RPMI7951 (cell line): Measurements from ENCODE around the gene PPL. TPM values are rescaled to one million over a fixed set of nuclear protein-coding genes. Genes with fewer than 3 reads are reported as not detected.

ENCODE experiments used
- DNase-seq: peaks from one replicate; pipeline ENCODE4 v3.0.0-alpha.2; 2012; ENCODE audit warnings: low read depth
- total RNA-seq: library from RNA; depleted of rRNA; stranded (reverse); fragments of >200 nt; shearing (Covaris generic); gene quantifications from 2 replicates; pipeline ENCODE4 v1.2.3, GENCODE V29; 2014

Gene PPL
- total RNA-seq, 1 experiment from 2014 or later, result 0.12 TPM

DNA sequence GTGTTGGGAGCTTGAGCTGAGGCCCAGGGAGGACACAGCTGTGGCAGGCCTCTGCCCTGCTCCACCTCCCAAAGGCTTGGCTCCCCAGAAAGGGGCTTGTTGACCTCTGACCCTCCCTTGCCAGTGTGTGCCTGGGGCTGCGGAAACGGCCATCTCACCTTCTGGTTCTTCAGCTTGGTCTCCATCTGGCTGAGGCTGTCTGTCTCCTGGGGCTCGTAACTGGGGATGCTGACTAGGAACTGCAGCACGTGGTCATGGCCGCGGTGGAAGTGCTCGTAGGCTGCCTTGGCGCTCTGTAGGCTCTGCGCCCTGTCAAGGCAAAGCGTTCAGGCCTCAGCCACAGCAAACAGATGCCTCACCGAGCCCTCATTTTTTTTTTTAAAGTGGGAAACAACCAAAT, 46.9 kb downstream of the PPL start:
- no peak for DNase-seq

DNA sequence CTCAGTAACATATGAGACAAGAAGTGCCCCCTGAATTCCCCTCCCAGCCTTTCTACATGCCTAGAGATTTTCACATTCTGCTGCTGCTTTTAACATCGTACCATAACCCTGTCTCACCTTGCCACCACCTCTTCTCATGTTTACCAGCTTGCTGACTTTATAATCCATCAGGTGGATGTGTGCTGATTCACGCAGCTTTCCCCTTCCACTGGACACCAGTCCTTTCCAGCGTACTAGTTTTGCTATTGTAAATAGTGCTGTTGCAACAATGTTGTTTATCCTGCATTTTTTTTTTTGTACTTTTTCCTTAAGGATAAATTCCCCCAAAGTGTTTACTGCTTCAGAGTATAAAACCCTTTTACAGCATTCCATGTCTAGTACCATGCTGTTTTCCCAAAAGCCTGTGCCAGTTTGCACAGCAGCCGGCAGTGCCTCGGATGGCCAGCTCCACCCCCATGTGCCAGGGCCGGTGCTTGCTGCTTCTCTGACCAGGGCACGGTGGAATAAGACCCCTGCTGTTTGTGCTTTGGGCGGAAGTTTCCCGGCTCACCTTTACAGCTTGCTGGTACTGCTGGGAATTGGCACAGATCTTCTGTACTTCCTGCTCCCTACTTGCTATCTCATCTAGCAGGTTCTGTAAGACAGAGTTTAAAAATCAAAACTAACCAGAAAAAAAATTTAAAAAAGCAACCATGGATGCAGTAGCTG, 48.4 kb downstream of the PPL start:
- DNase-seq, result no peak

DNA sequence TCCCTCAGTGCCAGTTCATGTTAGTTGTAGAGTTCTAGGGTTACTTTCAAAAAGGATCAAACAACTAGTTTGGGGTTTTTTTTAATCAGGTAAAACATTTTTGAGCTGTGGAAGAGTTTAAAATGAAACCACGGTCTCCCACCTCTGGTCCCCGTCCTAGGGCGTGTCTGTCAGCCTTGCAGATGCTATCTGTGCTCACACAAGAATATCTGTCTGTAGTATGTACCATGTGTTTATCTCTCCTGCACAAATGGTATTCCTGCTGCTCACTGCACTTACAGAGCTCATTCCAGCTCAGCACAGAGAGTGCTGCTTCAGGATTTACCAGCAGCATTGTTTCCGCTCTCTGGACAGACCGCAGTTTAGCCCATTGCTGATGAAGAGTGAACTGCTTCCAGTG, 50.8 kb downstream of the PPL start:
- DNase-seq, result no peak

DNA sequence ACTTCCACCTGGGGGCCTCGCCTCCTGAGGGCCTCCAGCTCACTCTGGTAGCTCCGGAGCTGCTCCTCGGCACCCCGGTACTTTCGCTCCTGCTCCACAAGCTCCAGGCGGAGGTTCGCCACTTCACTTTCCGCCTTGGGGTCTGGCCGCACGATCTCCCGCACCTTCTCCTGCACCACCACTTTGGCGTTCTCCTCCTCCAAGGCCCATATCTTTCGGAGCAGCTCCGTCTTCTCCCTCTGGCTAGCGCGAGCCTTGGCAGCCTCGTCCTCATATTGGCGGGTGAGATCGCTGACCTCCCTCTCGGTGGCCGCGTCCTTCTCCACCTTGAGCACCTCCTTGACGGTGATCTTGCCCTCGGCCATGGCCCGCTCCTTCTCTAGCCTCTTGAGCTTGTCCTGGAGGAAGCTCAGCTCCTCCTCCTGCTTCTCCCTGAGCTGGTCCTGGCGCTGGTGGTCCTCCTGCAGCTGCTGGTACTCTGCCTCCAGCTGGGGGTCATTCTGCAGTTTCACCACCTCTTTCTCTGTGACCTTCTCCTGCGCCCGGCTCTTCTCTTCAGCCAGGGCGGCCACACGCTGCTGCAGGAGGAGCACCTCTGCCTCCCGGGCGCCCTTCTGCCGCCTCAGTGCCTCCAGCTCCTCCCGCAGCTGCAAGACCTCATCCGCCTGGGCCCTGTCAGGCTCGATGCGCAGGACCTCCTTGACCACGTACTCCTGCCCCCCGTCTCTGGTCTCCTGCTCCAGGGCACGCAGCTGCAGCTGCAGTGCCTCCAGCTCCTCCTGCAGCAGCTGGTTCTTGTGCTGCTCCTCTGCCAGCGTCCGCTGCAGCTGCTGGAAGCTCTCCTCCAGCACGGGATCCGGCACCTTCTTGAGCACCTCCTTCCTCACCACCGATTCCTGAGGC, 51.7 kb downstream of the PPL start:
- no peak for DNase-seq

DNA sequence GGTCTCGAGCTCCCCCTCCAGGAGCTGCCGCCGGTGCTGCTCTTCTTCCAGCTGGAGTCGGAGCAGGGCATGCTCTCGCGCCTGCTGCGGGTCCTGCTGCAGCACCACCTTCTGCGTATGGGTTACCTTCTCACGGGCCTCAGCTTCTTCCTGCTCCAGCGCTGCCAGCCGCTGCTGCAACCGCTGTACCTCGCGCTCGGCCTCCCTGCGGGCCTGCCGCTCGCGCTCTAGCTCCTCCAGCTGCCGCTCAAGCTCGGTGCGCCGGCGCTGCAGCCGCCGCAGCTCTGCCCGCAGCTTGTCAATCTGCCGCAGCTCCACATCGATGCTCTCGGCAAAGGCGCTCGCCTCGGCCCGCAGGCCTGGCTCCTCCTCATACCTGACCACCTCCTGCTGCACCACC, 52.7 kb downstream of the PPL start:
- no peak for DNase-seq

DNA sequence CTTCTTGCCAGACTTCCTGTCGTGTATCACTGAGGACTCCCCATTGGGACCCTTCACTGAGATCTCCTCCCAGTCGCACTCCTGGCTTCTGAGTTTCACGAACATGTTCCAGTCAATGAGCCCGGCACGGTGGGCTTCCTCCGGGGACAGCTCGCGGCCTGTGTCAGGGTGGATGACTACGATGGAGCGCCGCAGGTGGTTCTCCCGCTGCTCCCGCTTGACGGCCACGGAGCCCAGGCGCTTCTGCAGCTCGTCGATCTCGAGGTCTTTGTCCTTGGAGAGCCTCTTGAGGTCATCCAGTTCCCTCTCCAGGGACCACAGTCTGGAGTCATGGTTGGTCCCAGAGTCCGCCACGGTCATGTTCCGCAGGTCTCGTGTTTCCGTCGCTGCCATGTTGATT, 53.4 kb downstream of the PPL start:
- no peak for DNase-seq

DNA sequence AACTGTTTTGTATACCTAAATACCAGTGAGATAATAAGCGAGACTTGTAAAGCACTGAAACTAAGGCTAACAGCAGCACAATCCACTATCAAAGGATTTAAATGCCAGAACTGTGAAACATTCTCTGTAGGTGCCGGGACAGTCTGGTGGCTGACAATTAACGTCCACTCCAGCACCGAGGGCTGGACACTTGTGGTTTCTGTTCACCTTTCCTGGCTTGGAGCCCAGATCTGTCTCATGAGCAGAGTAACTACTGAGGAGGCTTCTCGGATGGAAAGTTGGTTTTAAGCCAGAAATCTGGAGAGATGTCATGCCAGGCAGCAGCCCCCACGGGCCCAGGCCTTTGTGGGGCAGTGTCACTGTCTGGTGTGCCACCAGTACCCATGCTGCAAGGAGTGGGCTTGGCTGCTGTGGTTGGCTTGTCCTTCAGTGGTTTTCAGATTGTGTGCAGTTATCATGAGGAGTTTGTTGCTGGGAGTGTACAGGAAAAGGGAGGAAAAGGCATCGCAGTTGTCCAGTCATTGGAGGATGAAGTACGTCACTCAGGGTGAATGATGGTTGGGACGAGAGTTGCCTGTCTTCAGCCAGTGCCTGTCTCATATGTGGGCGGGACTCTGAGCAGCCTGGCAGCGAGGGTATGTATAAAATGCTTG, 54.2 kb downstream of the PPL start:
- peak; percentile 80 for DNase-seq

DNA sequence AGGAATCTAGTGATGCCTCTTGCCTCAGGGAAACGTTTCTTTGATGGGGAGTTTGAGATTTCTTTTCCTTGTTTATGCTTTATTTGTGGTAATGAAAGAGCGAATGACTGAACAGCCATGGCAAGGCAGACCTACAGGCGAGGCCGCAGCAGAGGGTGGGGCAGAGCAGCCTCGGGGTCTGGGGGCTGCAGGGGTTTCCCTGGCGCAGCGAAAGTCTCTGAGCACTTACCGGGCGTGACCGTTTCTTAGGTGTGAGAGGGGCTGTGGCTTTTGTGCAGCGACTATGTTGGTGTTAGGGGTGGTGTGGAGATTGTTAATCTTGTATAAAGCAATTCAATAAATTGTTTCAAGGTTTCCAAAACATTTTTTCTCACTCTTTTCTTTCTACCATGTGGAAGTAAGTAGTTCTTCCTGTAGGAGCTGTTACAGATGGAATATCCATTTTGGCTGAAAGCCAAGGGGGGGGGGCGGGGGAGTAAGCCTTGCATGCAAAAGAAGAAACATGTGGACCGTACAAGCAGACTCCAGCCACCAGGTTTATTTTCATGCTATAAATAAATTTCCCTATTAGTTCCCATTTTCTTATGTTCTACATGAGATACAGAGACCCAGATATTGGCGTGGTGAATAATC, 54.8 kb downstream of the PPL start:
- peak; percentile 59 for DNase-seq

DNA sequence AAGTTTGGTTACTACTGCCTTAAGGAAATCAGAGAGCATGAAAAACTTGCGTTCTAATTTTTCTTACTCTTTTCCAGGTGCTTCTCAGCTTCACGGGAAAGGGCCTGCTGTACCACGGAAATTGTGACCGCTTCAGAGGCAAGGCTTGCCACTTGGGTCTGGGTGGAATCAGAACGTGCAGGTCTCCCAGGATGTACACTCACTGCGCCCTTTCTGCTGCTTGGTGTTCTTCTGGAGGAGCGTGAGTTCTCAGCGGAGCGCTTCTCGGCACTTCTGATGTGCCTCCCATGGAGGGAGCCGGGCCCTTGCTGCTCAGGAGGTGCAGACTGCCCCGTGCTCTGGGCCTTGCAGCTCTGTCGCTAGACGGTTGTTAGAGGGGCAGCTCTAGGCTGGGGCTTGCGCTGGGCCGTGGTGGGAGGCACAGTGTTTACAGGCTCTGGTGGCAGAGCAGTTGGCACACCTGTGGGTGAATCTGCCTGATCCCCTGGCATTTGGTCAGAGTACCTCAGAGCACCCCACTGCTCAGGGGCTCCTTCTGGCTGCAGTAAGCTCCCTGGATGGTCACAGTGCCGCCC, 56.9 kb downstream of the PPL start:
- DNase-seq, result no peak

DNA sequence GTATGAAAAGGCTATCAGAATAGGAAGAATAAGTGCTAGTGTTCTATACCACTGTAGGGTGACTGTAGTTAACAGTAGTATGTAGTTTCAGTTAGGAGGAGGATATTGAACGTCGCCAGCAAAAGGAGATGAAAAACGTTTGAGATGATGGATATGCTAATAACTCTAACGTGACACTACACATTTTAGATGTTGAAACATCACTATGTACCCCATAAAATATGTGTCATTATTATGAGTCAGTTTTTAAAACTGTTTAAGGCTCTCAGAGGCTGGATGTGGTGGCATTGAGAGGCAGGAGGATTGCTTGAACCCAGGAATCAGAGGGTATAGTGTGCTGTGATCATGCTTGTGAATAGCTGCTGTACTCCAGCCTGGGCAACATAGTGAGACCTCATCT, 57.9 kb downstream of the PPL start:
- DNase-seq, result no peak

DNA sequence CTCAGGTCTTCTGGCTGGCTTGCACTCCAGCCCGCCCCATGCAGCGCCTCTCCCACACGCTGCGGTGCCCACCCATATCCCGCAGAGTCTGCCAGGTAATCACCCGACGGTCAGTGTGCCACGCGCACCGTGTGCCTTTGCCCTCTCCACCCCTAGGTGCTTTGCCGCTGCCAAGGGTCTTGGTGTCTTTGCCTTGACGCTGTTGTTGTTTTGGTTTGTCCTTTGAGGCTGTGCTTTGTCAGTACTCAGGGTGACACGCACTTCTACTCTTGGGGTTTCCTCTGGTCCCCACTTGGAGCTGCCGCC, 59.6 kb downstream of the PPL start:
- DNase-seq, result no peak

DNA sequence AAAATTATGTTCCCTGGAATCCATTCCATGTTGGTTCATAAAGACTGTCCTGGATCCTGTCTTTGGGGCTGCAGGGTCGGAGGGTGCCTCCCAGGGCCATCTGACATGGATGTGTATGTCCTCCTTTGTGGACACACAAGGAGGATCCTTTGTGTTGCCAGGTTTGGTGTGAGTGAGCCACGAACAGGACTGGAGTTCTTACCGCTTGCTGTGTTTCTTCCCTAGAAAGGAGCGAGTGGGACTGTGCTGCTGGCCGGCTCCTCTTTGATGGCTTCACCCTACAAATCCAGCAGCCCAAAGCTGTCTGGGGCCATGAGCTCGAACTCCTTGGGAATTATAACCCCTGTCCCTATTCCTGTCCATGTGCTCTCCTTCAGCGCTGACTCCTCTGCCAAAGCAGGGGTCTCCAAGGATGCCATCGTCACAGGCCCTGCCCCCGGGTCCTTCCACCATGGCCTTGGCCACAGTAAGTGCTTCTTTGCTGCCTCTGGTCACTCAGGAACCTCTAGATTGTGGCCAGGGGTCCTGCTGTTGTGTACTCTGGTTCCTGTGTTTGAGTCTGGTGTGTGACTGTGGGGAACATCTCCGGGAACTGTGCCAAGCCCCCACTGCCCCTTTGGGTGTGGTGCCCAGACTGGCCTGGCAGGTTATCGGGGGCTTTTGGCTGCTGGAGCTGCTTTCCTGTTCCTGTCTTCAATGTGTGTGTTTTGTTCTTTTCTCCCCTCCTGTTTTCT, 60.1 kb downstream of the PPL start:
- DNase-seq, result no peak

DNA sequence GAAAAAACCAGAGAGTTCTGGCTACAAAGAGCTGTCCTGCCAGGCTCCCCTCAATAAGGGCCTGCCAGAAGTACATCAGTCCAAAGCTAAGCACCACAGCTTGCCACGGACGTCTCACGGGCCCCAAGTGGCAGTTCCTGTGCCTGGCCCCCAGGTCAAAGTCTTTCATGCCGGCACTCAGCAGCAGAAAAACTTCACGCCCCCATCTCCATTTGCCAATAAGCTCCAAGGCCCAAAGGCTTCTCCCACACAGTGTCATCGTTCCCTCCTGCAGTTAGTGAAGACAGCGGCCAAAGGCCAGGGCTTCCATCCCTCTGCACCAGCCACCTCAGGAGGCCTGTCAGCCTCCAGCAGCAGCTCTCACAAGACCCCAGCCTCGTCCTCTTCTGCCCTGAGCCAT, 62.3 kb downstream of the PPL start:
- DNase-seq, result no peak

DNA sequence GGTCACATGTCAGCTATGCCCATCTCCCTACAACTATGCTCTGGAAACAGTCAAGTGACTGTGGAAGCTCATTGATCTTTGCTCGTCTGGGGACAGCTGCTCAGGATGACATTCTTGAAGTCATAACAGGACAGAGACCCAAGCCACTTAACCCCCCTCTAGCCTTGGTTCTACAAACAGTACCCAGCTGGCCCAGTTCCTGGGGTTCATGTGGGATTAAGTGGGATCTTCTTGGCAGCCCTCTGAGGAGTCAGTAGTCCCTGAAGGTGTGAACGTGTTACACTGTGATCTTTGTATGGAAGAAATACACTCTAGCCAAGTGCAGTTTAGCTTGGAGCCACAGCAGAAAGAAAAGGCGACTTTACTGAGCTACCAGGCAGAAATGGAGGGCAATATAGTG, 63.9 kb downstream of the PPL start:
- DNase-seq, result no peak

DNA sequence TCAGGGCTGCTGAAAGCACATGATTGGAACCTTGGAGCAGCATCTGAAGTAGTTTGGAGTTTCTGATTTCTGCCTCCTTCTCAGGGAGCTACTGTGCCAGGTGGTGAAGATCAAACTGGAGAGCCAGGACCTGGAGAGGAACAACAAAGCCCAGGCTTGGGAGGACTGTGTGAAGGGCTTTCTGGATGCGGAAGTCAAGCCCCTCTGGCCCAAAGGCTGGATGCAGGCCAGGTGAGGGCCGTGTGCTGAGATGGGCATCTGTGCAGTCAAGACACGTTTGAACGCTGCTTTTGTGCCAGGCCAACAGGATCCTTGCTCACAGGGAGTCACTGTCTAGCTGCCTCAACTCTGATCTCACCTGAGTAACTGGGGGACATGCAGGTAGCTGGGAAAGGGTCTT, 65.9 kb downstream of the PPL start:
- DNase-seq, result no peak

DNA sequence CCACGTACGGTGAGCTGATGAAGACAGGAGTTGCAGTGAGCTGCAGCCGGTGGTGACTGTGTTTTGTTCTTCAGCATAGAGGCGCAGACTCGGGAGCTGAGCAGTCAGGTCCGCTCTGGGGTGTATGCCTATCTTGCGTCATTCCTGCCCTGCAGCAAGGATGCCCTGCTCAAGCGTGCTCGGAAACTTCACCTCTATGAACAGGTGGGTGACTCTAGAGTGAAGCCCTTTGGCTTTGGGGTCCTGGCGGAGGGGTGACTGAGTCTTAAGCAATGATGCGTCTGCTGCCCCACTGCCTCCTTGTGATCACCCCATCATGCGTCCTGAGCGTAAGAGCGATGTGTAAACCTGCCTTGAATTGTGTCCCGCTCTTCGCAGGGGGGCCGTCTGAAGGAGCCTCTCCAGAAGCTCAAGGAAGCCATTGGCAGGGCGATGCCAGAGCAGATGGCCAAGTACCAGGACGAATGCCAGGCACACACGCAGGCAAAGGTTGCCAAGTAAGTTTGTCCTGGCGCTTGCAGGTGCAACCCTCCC, 66.7 kb downstream of the PPL start:
- DNase-seq, result no peak

DNA sequence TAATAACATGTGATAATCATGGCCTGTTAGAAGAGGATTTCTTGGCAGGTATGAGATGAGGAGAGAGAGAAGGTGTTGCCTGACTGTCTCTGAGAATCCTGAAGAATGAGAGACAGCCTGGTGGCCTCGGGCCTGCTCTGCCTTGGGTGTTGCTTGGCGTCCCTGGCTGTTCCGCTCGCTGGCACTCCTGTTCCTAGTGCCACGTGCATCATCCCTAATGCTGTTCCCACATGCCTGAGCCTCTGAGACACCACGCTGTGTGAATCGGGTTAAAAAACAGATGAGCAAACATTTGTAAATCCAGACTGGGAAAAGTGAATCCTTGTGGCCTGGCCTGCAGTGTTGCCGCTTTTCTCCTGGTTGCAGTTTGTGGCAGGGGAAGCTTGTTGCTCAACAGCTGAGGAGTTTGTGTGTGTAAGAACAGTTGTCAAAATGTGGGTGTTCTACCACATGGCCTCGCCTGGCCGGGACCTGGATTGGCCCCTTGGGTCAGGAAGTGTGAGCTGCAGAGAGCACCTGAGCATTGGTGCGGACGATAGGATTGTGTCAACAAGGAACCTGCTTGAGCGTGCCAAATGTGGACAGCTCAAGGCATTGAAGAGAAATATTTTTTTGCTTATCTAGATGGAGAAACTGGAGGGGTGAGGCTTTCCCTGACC, 67.7 kb downstream of the PPL start:
- no peak for DNase-seq

DNA sequence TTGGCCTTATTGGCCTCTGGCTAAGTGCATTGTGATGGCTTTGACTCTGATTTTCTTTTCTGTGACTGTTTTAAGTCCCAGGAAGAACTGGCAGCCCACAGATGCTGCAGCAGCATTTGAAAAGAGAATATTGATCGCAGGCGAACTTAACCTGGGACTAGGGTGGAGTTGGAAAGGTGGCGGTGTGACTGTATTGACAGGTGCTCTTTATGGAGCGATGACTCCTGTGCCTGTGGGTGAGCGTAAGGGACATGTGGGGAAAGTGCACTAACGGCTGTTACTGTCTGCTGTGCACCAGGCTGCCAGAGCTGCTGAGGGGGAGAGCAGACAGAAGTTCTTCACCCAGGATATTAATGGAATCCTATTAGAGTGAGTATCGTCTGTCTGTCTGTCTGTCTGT, 68.4 kb downstream of the PPL start:
- no peak for DNase-seq

DNA sequence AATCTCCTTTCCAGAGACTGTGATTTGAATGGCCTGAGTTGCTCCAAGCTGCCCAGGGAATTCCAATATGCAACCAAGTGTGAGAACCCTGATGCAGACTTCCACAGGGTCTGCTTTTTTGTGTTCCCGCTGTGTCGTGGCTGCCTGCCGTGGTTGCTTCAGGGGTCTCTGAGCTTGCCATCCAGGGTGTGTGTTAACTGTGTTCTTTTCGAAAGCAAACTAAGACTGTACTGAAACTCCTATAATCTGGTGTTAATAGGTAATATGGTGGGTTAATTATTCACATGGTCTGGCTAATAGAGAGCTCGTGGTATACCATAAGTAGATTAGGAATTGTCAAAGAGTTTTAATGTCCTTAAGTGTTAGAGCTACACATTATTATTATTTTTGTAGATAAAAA, 68.9 kb downstream of the PPL start:
- no peak for DNase-seq

DNA sequence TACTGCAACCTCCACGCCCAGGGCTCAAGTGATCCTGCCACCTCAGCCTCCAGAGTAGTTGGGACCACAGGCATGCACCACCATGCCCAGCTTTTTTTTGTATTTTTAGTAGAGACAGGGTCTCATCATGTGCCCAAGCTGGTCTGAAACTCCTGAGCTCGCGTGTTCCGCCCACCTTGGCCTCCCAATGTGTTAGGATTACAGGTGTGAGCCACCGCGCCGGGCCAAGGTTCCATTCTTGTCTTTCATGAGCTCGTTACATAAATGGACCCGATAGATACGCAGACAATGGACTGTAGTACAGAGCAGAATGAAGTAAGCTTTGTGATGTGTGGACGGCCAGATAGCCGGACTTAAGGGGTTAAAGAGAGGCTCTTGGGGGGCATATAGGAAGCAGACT, 70.4 kb downstream of the PPL start:
- DNase-seq, result no peak
